ENCODE results near the gene CFAP91.

GRCh38 chr3:119751423-119751822, 48.6 kb downstream of the CFAP91 start:
- TF ChIP-seq RAD21 (IDR thresholded peaks at IDR 0.05) = no peak
- TF ChIP-seq CTCF (IDR thresholded peaks at IDR 0.05; ENCODE audit: low read depth, low read length, missing input control) = no peak
